Measurements from ENCODE around the gene YAF2. TPM values are rescaled to one million over a fixed set of nuclear protein-coding genes. Genes with fewer than 3 reads are reported as not detected.
A peak's percentile ranks its signal among the peaks of the same experiment; 100 is the strongest.
"Not testable (repeated sequence)": the region's sequence is repeated elsewhere in the genome, so short reads cannot be mapped to it uniquely, and the experiment has no call there.

Gene YAF2
- total RNA-seq, 3 donors from 2014 or later = 19.0 to 37.8 (median 22.2) TPM

- Histone ChIP-seq H3K36me3 (ENCODE audit: low read depth) (no peaks in the 10 kb centered on the region), H3K4me1 (ENCODE audit: low read depth) (no peaks in the 10 kb centered on the region), H3K4me3 (no peak overlapping the region), H3K9me3 (no peaks in the 10 kb centered on the region)
- no peak for TF ChIP-seq CTCF (IDR thresholded peaks at IDR 0.05)
- DNase-seq = no peak
- intact Hi-C loops (cut with DNase I, micrococcal nuclease) = no loop called here
- ATAC-seq = no peak
Measured at GRCh38 chr12:42221726-42222125, 16.3 kb downstream of the YAF2 start.

GRCh38 chr12:42217656-42218055, 20.4 kb downstream of the YAF2 start:
- TF ChIP-seq CTCF (IDR thresholded peaks at IDR 0.05) = no peak
- H3K4me1 ChIP-seq (ENCODE audit: low read depth) = peaks cover 3% of the 10 kb centered on the region
- H3K36me3 ChIP-seq (ENCODE audit: low read depth) = no peaks in the 10 kb centered on the region
- intact Hi-C loops (cut with DNase I, micrococcal nuclease) = no loop called here
- no peaks in the 10 kb centered on the region for H3K9me3 ChIP-seq
- no peak overlapping the region for H3K4me3 ChIP-seq
- ATAC-seq = no peak
- DNase-seq = no peak

- no peaks in the 10 kb centered on the region for H3K36me3 ChIP-seq (ENCODE audit: low read depth)
- ATAC-seq (no peak), DNase-seq (no peak)
- peaks cover 3% of the 10 kb centered on the region for H3K4me1 ChIP-seq (ENCODE audit: low read depth)
- TF ChIP-seq CTCF (IDR thresholded peaks at IDR 0.05) = no peak
- H3K4me3 ChIP-seq = no peak overlapping the region
- intact Hi-C loops (cut with DNase I, micrococcal nuclease) = no loop called here
- H3K9me3 ChIP-seq = no peaks in the 10 kb centered on the region
Measured at GRCh38 chr12:42216737-42217136, 21.3 kb downstream of the YAF2 start.

- H3K9me3 ChIP-seq; intact Hi-C loops (cut with DNase I, micrococcal nuclease); DNase-seq; H3K36me3 ChIP-seq (ENCODE audit: low read depth); H3K4me1 ChIP-seq (ENCODE audit: low read depth); ATAC-seq; H3K4me3 ChIP-seq: not testable (repeated sequence)
Measured at GRCh38 chr12:42215759-42216158, 22.3 kb downstream of the YAF2 start.

- Histone ChIP-seq H3K36me3 (ENCODE audit: low read depth) (no peaks in the 10 kb centered on the region), H3K4me1 (ENCODE audit: low read depth) (peaks cover 3% of the 10 kb centered on the region), H3K4me3 (no peak overlapping the region), H3K9me3 (no peaks in the 10 kb centered on the region)
- intact Hi-C loops (cut with DNase I, micrococcal nuclease) = no loop called here
- no peak for TF ChIP-seq CTCF (IDR thresholded peaks at IDR 0.05)
- peak in 1 of 3 donors; percentile 23 for DNase-seq
- peak; percentile 41 for ATAC-seq
Measured at GRCh38 chr12:42213954-42214426, 24.1 kb downstream of the YAF2 start.

- DNase-seq (peak in 1 of 3 donors; percentile 59), ATAC-seq (peak; percentile 84)
- intact Hi-C loops (cut with DNase I, micrococcal nuclease) = no loop called here
Measured at GRCh38 chr12:42213023-42213422, 25.0 kb downstream of the YAF2 start.

More at GRCh38 chr12:42213023-42213422, 25.0 kb downstream of the YAF2 start:
- H3K4me1 ChIP-seq (ENCODE audit: low read depth) = peaks cover 3% of the 10 kb centered on the region
- no peak for TF ChIP-seq CTCF (IDR thresholded peaks at IDR 0.05)
- no peak overlapping the region for H3K4me3 ChIP-seq
- no peaks in the 10 kb centered on the region for H3K36me3 ChIP-seq (ENCODE audit: low read depth)
- H3K9me3 ChIP-seq = no peaks in the 10 kb centered on the region
